ACHN (cell line): ENCODE results near the gene SULT2B1.

Source experiments
- DNase-seq: peaks from one replicate; pipeline ENCODE4 v3.0.0-alpha.2; 2015
- in situ Hi-C: cut with HindIII; loops from 2 replicates; pipeline ENCODE4 v1.10.0; 2017; ENCODE audit warnings: low sequenced_read_pairs, low pct_ligation_motif_present, low pct_unique_long_range_greater_than_20kb

Gene SULT2B1

GRCh38 chr19:48637948-48638830 is 86.2 kb downstream of the SULT2B1 start:
- in situ Hi-C loops, result no loop called here
- DNase-seq, result peak; percentile 85

- DNase-seq, result no peak
- in situ Hi-C loops, result no loop called here
Measured at GRCh38 chr19:48638831-48639381, 86.9 kb downstream of the SULT2B1 start.

- in situ Hi-C loops, result no loop called here
- DNase-seq, result no peak
Measured at GRCh38 chr19:48639483-48640375, 87.8 kb downstream of the SULT2B1 start.

- in situ Hi-C loops, result no loop called here
Measured at GRCh38 chr19:48641850-48642249, 89.9 kb downstream of the SULT2B1 start.

GRCh38 chr19:48642862-48643261 is 90.9 kb downstream of the SULT2B1 start:
- no peak for DNase-seq

More at GRCh38 chr19:48641850-48642249, 89.9 kb downstream of the SULT2B1 start:
- DNase-seq, result no peak

GRCh38 chr19:48644355-48644754 is 92.4 kb downstream of the SULT2B1 start:
- in situ Hi-C loops, result no loop called here

More at GRCh38 chr19:48642862-48643261, 90.9 kb downstream of the SULT2B1 start:
- in situ Hi-C loops, result no loop called here

GRCh38 chr19:48644839-48645619 is 93.1 kb downstream of the SULT2B1 start:
- DNase-seq, result peak; percentile 60
- in situ Hi-C loops, result no loop called here

More at GRCh38 chr19:48644355-48644754, 92.4 kb downstream of the SULT2B1 start:
- no peak for DNase-seq

- in situ Hi-C loops, result no loop called here
- no peak for DNase-seq
Measured at GRCh38 chr19:48645620-48646000, 93.6 kb downstream of the SULT2B1 start.

- in situ Hi-C loops, result no loop called here
- DNase-seq, result peak; percentile 85
Measured at GRCh38 chr19:48646001-48646721, 94.2 kb downstream of the SULT2B1 start, which contains the start of gene CA11. CA11 (minus strand) TSS chr19:48646187; CDS start chr19:48645632, 555 bp downstream.

- in situ Hi-C loops, result no loop called here
Measured at GRCh38 chr19:48646722-48647216, 94.8 kb downstream of the SULT2B1 start.

GRCh38 chr19:48648134-48648533 is 96.2 kb downstream of the SULT2B1 start:
- DNase-seq, result no peak
- in situ Hi-C loops, result no loop called here

More at GRCh38 chr19:48646722-48647216, 94.8 kb downstream of the SULT2B1 start:
- DNase-seq, result no peak
